HepG2 (cell line): Measurements from ENCODE around the gene KLC4. TPM values are rescaled to one million over a fixed set of nuclear protein-coding genes. Genes with fewer than 3 reads are reported as not detected.

Source experiments
- ATAC-seq: fragments of 200-7000 bp; cut with Tn5 transposase; 3 replicates; pipeline ENCODE4 v1.9.1; 2020; ENCODE audit warnings: mild to moderate bottlenecking, moderate library complexity
- BruUV-seq: library from RNA; stranded (reverse); fragments of 400-500 nt; replicated peaks from 2 replicates; lab custom pipeline; 2021; lab: Mats Ljungman, UMichigan
- CTCF ChIA-PET: fragments of 300-600 bp; formaldehyde crosslinking; extraction: SDS; loops from one replicate; lab custom pipeline; 2021; ENCODE audit warnings: low total read pairs, inconsistent platforms, low intra/inter-chr PET ratio; lab: Yijun Ruan, JAX
- POLR2A ChIA-PET: fragments of 350-600 bp; sonication (Branson Sonifier 250); formaldehyde crosslinking; loops from one replicate; lab custom pipeline; 2020; ENCODE audit warnings: antibody characterized with exemption, inconsistent platforms; lab: Yijun Ruan, JAX
- DNase-seq: peaks from one replicate; pipeline ENCODE4 v3.0.0-alpha.2; 2015; ENCODE audit warnings: low spot score
- FAIRE-seq: peaks from 3 replicates; lab custom pipeline; 2011; peaks lifted over from hg19 to GRCh38; lab: Jason Lieb, UNC
- H2AFZ ChIP-seq: one replicate; pipeline ENCODE4 v1.6.1; 2011; ENCODE audit warnings: low read length, inconsistent platforms
- H3K27ac ChIP-seq: fragments of 300-600 bp; 3 replicates; pipeline ENCODE4 v1.8.0; 2011; ENCODE audit warnings: mixed run types, mild to moderate bottlenecking, mixed read lengths, low read length, inconsistent platforms; ENCODE audit not compliant: insufficient read depth; ENCODE audit errors: extremely low read length
- H3K27me3 ChIP-seq, 2 experiments: fragments of 200-600 bp in 1 of 2; 2 replicates in 1 of 2; 3 replicates in 1 of 2; pipeline versions ENCODE4 v1.6.0 to v1.8.0; 2011; ENCODE audit warnings: low read length in 2 of 2, mild to moderate bottlenecking in 2 of 2, moderate library complexity in 2 of 2, inconsistent platforms in 1 of 2; ENCODE audit not compliant: insufficient read depth in 2 of 2, control insufficient read depth in 1 of 2
- H3K36me3 ChIP-seq, 2 experiments: fragments of 200-600 bp in 1 of 2; replicated peaks in 1 of 2; 2 replicates in 1 of 2; 3 replicates in 1 of 2; pipeline versions ENCODE4 v1.5.1 to v1.8.0; 2011; ENCODE audit warnings: low read length in 2 of 2, inconsistent platforms in 1 of 2; ENCODE audit not compliant: insufficient read depth in 2 of 2, control insufficient read depth in 1 of 2
- H3K4me1 ChIP-seq: 2 replicates; pipeline ENCODE4 v1.5.1; 2012; ENCODE audit warnings: low read length, inconsistent platforms; ENCODE audit not compliant: insufficient read depth
- H3K4me2 ChIP-seq: 2 replicates; pipeline ENCODE4 v1.6.0; 2011; ENCODE audit warnings: low read depth, low read length, inconsistent platforms
- H3K4me3 ChIP-seq, 3 experiments: fragments of 200-600 bp in 1 of 3; sonication (generic), shearing (Covaris generic) in 1 of 3; replicated peaks in 1 of 3; 2 replicates each; pipeline ENCODE4 v1.5.1; 2011 to 2016; ENCODE audit warnings: low read length in 3 of 3, inconsistent platforms in 2 of 3, low read depth in 2 of 3, mild to moderate bottlenecking in 2 of 3, control low read depth in 1 of 3, mixed read lengths in 1 of 3; ENCODE audit not compliant: insufficient read depth in 1 of 3
- H3K79me2 ChIP-seq: one replicate; pipeline ENCODE4 v1.6.1; 2011; ENCODE audit warnings: low read length, inconsistent platforms; ENCODE audit not compliant: insufficient read depth
- H3K9ac ChIP-seq: 2 replicates; pipeline ENCODE4 v1.6.0; 2011; ENCODE audit warnings: mild to moderate bottlenecking, low read depth, low read length, inconsistent platforms; ENCODE audit not compliant: insufficient read depth
- H3K9me3 ChIP-seq: 2 replicates; pipeline ENCODE4 v1.5.1; 2012; ENCODE audit warnings: mild to moderate bottlenecking, low read length
- H4K20me1 ChIP-seq: 2 replicates; pipeline ENCODE4 v1.6.0; 2011; ENCODE audit warnings: inconsistent platforms, mild to moderate bottlenecking, low read length, moderate library complexity; ENCODE audit not compliant: insufficient read depth
- ARHGAP35 ChIP-seq: sonication (generic); formaldehyde crosslinking; IDR thresholded peaks from 2 replicates; pipeline ENCODE4 v1.9.0; 2022; ENCODE audit warnings: mild to moderate bottlenecking, inconsistent platforms, moderate library complexity, missing genetic modification reagents, borderline replicate concordance
- CTCF ChIP-seq: sonication (generic); formaldehyde crosslinking; IDR thresholded peaks from 2 replicates; pipeline ENCODE4 v1.5.0; 2020; ENCODE audit warnings: mild to moderate bottlenecking, missing genetic modification reagents, moderate library complexity
- HINFP ChIP-seq: sonication (generic); formaldehyde crosslinking; IDR thresholded peaks from 2 replicates; pipeline ENCODE4 v1.4.0; 2020; ENCODE audit warnings: low read depth, mild to moderate bottlenecking, missing genetic modification reagents
- POLR2A ChIP-seq, 2 experiments: IDR thresholded peaks; 2 replicates each; pipeline ENCODE4 v1.6.1; 2011; ENCODE audit warnings: low read depth in 2 of 2, low read length in 2 of 2, mild to moderate bottlenecking in 1 of 2, moderate library complexity in 1 of 2; ENCODE audit not compliant: insufficient read depth in 1 of 2
- RBFOX2 ChIP-seq: fragments of 200-400 bp; formaldehyde crosslinking; IDR thresholded peaks from 2 replicates; pipeline ENCODE4 v1.6.1; 2017; ENCODE audit warnings: low read depth, mild to moderate bottlenecking, low read length
- RCOR2 ChIP-seq: IDR thresholded peaks from 2 replicates; pipeline ENCODE4 v1.6.1; 2016; ENCODE audit warnings: missing biosample characterization, missing genetic modification reagents
- ZNF30 ChIP-seq: sonication (generic); formaldehyde crosslinking; IDR thresholded peaks from 2 replicates; pipeline ENCODE4 v1.5.0; 2020; ENCODE audit warnings: mild to moderate bottlenecking, missing genetic modification reagents
- ZNF784 ChIP-seq: sonication (generic); formaldehyde crosslinking; IDR thresholded peaks from 2 replicates; pipeline ENCODE4 v1.5.1; 2020; ENCODE audit warnings: missing genetic modification reagents, mild to moderate bottlenecking, borderline replicate concordance
- ZNF790 ChIP-seq: sonication (generic); formaldehyde crosslinking; IDR thresholded peaks from 2 replicates; pipeline ENCODE4 v1.8.0; 2022; ENCODE audit warnings: missing genetic modification reagents, mild to moderate bottlenecking, borderline replicate concordance
- ZNF800 ChIP-seq: sonication (generic); formaldehyde crosslinking; IDR thresholded peaks from 2 replicates; pipeline ENCODE4 v1.4.0; 2020; ENCODE audit warnings: missing genetic modification reagents
- WGBS: methylation state at CpG from one replicate; pipeline ENCODE4 v1.1.6; 2017; ENCODE audit warnings: low lambda C conversion rate; 5-methylcytosine and 5-hydroxymethylcytosine counted together
- in situ Hi-C: cut with HindIII; loops from 2 replicates; pipeline ENCODE4 v1.10.0; 2017; ENCODE audit warnings: low pct_unique_long_range_greater_than_20kb; ENCODE audit not compliant: extremely low pct_ligation_motif_present
- intact Hi-C: fragments of 100-400 bp; cut with micrococcal nuclease; formaldehyde crosslinking; loops from one replicate; pipeline ENCODE4 v1.10.0; 2022; ENCODE audit not compliant: unreplicated experiment
- polyA plus RNA-seq, 8 experiments: library from polyadenylated mRNA; depleted of rRNA in 3 of 8; stranded (reverse) in 7 of 8; unstranded in 1 of 8; fragments of >200 nt; fragmentation: Illumina TruSeq in 4 of 8; extraction: Trizol in 4 of 8; gene quantifications; 2 replicates each; pipeline versions ENCODE4 v1.2.1 to v1.2.3, GENCODE V29; 2011 to 2016; ENCODE audit warnings: low read depth in 4 of 8, missing spikeins in 1 of 8, mixed read lengths in 1 of 8; ENCODE audit not compliant: insufficient read depth in 1 of 8
- total RNA-seq, 5 experiments: library from RNA; depleted of rRNA; stranded (reverse); fragments of >200 nt; fragmentation: Illumina TruSeq; extraction: Trizol; gene quantifications; 2 replicates each; pipeline ENCODE4 v1.2.3, GENCODE V29; 2016; ENCODE audit warnings: low read depth in 1 of 5

KLC4 gene
- total and polyA plus RNA-seq, 2 of the 13 experiments (the other 11 are each of a cell fraction or from before 2014, with no cell fraction given), result 45.4 to 70.4 TPM

GRCh38 chr6:43033496-43034189, 25.8 kb upstream of the KLC4 start:
- no peak overlapping the region for H3K4me2 ChIP-seq
- H3K4me1 ChIP-seq, result peaks cover 12% of the 10 kb centered on the region
- FAIRE-seq, result peak; percentile 51
- H4K20me1 ChIP-seq, result peaks cover 3% of the 10 kb centered on the region; the same call in 1 of the 2 replicates
- no peak overlapping the region for H3K9ac ChIP-seq
- intact Hi-C loops (no loop called here), in situ Hi-C loops (no loop called here)
- no peak for ATAC-seq
- DNase-seq, result no peak
- ChIA-PET CTCF (no interaction called here), POLR2A (interaction anchor here (1.9 to 5.2 kb wide), 5 partner anchors 13 to 49 kb away, joined by 4 to 41 read pairs (median 13); partner anchors contain the start of genes CUL7, KLC4, KLHDC3 and MEA1)
- no peaks in the 10 kb centered on the region for H3K9me3 ChIP-seq
- WGBS, result 100% methylated on average over 2 of the region's 2 CpGs
- no peaks in the 10 kb centered on the region for H3K79me2 ChIP-seq
- H3K27ac ChIP-seq, result no peak overlapping the region
- no peak overlapping the region for H2AFZ ChIP-seq
- TF ChIP-seq ARHGAP35 (CRISPR knock-in tag) (no peak), POLR2A (IDR thresholded peaks at IDR 0.05; ENCODE audit: insufficient read depth in 1 of 2, low read depth in 2 of 2, low read length in 2 of 2) (0 out of 4 replicates have a peak, but pooled peaks of 1 of the 2 experiments have one; percentile 33), RBFOX2 (0 out of 2 replicates have a peak, but pooled peaks have one; percentile 38)
- peaks cover 28 to 55% of the 10 kb centered on the region in 2 experiments for H3K36me3 ChIP-seq
- no peak overlapping the region for H3K4me3 ChIP-seq
- TSS peak; percentile 33 for BruUV-seq
- no peaks in the 10 kb centered on the region for H3K27me3 ChIP-seq

- intact Hi-C loops, result no loop called here
- CTCF ChIA-PET, result no interaction called here
Observed at GRCh38 chr6:43034190-43034525, 25.3 kb upstream of the KLC4 start.

More at GRCh38 chr6:43034190-43034525, 25.3 kb upstream of the KLC4 start:
- Histone ChIP-seq H3K4me1 (peaks cover 12% of the 10 kb centered on the region), H3K27me3 (no peaks in the 10 kb centered on the region), H3K79me2 (no peaks in the 10 kb centered on the region), H4K20me1 (peaks cover 3% of the 10 kb centered on the region; the same call in 1 of the 2 replicates), H3K36me3 (peaks cover 26 to 55% of the 10 kb centered on the region in 2 experiments), H2AFZ (no peak overlapping the region), H3K4me2 (no peak overlapping the region), H3K4me3 (no peak overlapping the region), H3K27ac (no peak overlapping the region), H3K9me3 (no peaks in the 10 kb centered on the region), H3K9ac (no peak overlapping the region)
- no TSS peak for BruUV-seq
- FAIRE-seq (no peak), ATAC-seq (no peak), DNase-seq (no peak)
- in situ Hi-C loops, result no loop called here
- TF ChIP-seq ZNF790 (CRISPR knock-in tag), result no peak
- no peak for TF ChIP-seq ZNF784 (CRISPR knock-in tag)
- TF ChIP-seq ZNF30, result no peak
- TF ChIP-seq RCOR2 (CRISPR knock-in tag), result no peak
- TF ChIP-seq ZNF800 (CRISPR knock-in tag), result no peak
- TF ChIP-seq CTCF, result 0 out of 2 replicates have a peak, but pooled peaks have one; percentile 20
- no peak for TF ChIP-seq HINFP (CRISPR knock-in tag)
- POLR2A ChIA-PET, result interaction anchor here (1.0 to 5.2 kb wide), 5 partner anchors 9 to 50 kb away, joined by 3 to 41 read pairs (median 13); partner anchors contain the start of genes KLC4, KLHDC3, MEA1 and MRPL2
- 89% methylated on average over 2 of the region's 2 CpGs for WGBS
